HEK293 (cell line): Measurements from ENCODE around the gene CSGALNACT2.

Experiments used
- CTCF ChIA-PET: fragments of 350-600 bp; formaldehyde crosslinking; extraction: SDS; loops from one replicate; lab custom pipeline; 2021; ENCODE audit warnings: antibody characterized with exemption; lab: Yijun Ruan, JAX
- POLR2A ChIA-PET: fragments of 300-600 bp; formaldehyde crosslinking; extraction: SDS; loops from one replicate; lab custom pipeline; 2020; ENCODE audit warnings: antibody characterized with exemption, inconsistent platforms; lab: Yijun Ruan, JAX
- H3K27ac ChIP-seq: fragments of 200-500 bp; sonication (Bioruptor generic); 2 replicates; pipeline ENCODE4 v1.5.1; 2014; ENCODE audit warnings: low read depth, low read length, control low read depth, inconsistent platforms; ENCODE audit errors: extremely low read depth
- H3K36me3 ChIP-seq, 2 experiments: fragments of 200-500 bp in 1 of 2; sonication (Bioruptor generic) in 1 of 2; 1 replicate in 1 of 2; 2 replicates in 1 of 2; pipeline ENCODE4 v1.5.1; 2014 to 2017; ENCODE audit warnings: inconsistent platforms in 2 of 2, low read length in 2 of 2; ENCODE audit not compliant: control insufficient read depth in 2 of 2, insufficient read depth in 1 of 2
- H3K4me1 ChIP-seq: fragments of 200-500 bp; sonication (Bioruptor generic); 2 replicates; pipeline ENCODE4 v1.5.1; 2014; ENCODE audit warnings: mild to moderate bottlenecking, low read length, inconsistent platforms; ENCODE audit not compliant: control insufficient read depth, insufficient read depth
- H3K4me3 ChIP-seq: 2 replicates; pipeline ENCODE4 v1.5.1; 2011; ENCODE audit warnings: low read depth, mild to moderate bottlenecking, control low read depth, low read length, moderate library complexity
- H3K9me3 ChIP-seq: fragments of 200-500 bp; sonication (Bioruptor generic); 2 replicates; pipeline ENCODE4 v1.5.1; 2014; ENCODE audit warnings: low read depth, low read length, inconsistent platforms; ENCODE audit not compliant: control insufficient read depth, insufficient read depth
- EGR2 ChIP-seq: fragments of 450-650 bp; formaldehyde crosslinking; IDR thresholded peaks from 2 replicates; pipeline ENCODE4 v1.5.1; 2016; ENCODE audit warnings: low read depth, missing biosample characterization, missing genetic modification characterization
- KLF7 ChIP-seq: fragments of 450-650 bp; formaldehyde crosslinking; IDR thresholded peaks from 2 replicates; pipeline ENCODE4 v1.5.1; 2016; ENCODE audit warnings: missing biosample characterization, missing genetic modification characterization, borderline replicate concordance
- KLF9 ChIP-seq: fragments of 450-650 bp; formaldehyde crosslinking; IDR thresholded peaks from 2 replicates; pipeline ENCODE4 v1.5.1; 2016; ENCODE audit warnings: missing biosample characterization, missing genetic modification characterization, low read depth
- PRDM10 ChIP-seq: fragments of 450-650 bp; formaldehyde crosslinking; IDR thresholded peaks from 2 replicates; pipeline ENCODE4 v1.5.1; 2016; ENCODE audit warnings: missing biosample characterization, missing genetic modification characterization
- PRDM2 ChIP-seq: fragments of 450-650 bp; formaldehyde crosslinking; IDR thresholded peaks from 2 replicates; pipeline ENCODE4 v1.5.1; 2016; ENCODE audit warnings: missing biosample characterization, missing genetic modification characterization, borderline replicate concordance
- REPIN1 ChIP-seq: fragments of 450-650 bp; formaldehyde crosslinking; IDR thresholded peaks from 2 replicates; pipeline ENCODE4 v1.5.1; 2017; ENCODE audit warnings: missing biosample characterization, missing genetic modification characterization, low read depth
- SCRT2 ChIP-seq: fragments of 450-650 bp; formaldehyde crosslinking; IDR thresholded peaks from 2 replicates; pipeline ENCODE4 v1.5.1; 2016; ENCODE audit warnings: missing biosample characterization, missing genetic modification characterization
- ZNF138 ChIP-seq: fragments of 450-650 bp; formaldehyde crosslinking; IDR thresholded peaks from 2 replicates; pipeline ENCODE4 v1.5.1; 2016; ENCODE audit warnings: missing biosample characterization, missing genetic modification characterization, borderline replicate concordance
- ZNF23 ChIP-seq: fragments of 450-650 bp; formaldehyde crosslinking; IDR thresholded peaks from 2 replicates; pipeline ENCODE4 v1.5.1; 2016; ENCODE audit warnings: missing biosample characterization, missing genetic modification characterization, borderline replicate concordance
- ZNF416 ChIP-seq: fragments of 450-650 bp; formaldehyde crosslinking; IDR thresholded peaks from 2 replicates; pipeline ENCODE4 v1.5.1; 2016; ENCODE audit warnings: missing biosample characterization, missing genetic modification characterization
- ZNF692 ChIP-seq: fragments of 450-650 bp; formaldehyde crosslinking; IDR thresholded peaks from 2 replicates; pipeline ENCODE4 v1.5.1; 2016; ENCODE audit warnings: missing biosample characterization, missing genetic modification characterization
- ZSCAN18 ChIP-seq: fragments of 450-650 bp; formaldehyde crosslinking; IDR thresholded peaks from 2 replicates; pipeline ENCODE4 v1.5.1; 2016; ENCODE audit warnings: missing biosample characterization, missing genetic modification characterization
- TF ChIP-seq, protein P1 (sequence below): fragments of 450-650 bp; formaldehyde crosslinking; IDR thresholded peaks from 2 replicates; pipeline ENCODE4 v1.5.1; 2017; ENCODE audit warnings: missing biosample characterization, missing genetic modification characterization
- TF ChIP-seq, protein P2 (sequence below): fragments of 450-650 bp; formaldehyde crosslinking; IDR thresholded peaks from 2 replicates; pipeline ENCODE4 v1.5.1; 2016; ENCODE audit warnings: missing biosample characterization, missing genetic modification characterization
- TF ChIP-seq, protein P3 (sequence below): fragments of 450-650 bp; formaldehyde crosslinking; IDR thresholded peaks from 2 replicates; pipeline ENCODE4 v1.5.1; 2016; ENCODE audit warnings: missing biosample characterization, missing genetic modification characterization

CSGALNACT2 gene

DNA sequence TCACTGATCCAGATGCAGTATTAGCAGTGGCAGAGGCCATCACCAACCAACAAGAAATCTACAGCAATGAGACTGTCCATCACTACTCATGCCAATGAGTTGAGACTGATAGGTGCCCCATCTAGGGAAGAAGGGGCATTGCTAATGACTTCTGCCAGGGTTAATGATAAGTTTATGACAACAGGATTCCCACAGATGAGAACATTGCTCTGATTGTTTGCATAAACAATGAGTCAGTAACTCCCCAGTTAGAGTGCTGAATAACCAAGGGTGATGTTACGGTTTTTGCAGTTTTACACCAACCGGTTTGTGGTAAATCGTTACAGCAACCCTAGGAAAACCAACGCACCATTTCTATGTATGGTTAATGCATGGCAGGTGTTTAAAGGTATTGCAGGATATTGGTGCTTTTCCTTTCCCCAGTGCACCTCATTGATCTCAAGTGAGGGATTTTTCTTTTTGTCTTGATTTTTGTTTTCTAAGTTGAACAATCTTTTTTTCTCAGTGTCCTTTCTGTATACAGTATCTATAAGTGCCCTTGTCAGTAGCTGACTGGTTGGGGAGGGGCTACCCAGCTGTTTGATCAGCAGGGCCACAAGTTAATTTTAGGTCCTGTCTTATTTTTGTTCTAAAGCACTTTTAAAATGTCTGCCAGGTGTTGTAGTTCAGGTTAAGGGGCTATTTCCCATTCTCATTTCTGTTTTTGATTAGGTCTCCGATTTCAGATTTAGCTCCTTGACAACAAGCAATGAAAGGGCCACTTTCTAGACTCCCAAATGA is 3.9 kb upstream of the CSGALNACT2 start (continued):
- no peak for TF ChIP-seq ZSCAN18 (tag by site-specific recombination)
- TF ChIP-seq, protein P1, sequence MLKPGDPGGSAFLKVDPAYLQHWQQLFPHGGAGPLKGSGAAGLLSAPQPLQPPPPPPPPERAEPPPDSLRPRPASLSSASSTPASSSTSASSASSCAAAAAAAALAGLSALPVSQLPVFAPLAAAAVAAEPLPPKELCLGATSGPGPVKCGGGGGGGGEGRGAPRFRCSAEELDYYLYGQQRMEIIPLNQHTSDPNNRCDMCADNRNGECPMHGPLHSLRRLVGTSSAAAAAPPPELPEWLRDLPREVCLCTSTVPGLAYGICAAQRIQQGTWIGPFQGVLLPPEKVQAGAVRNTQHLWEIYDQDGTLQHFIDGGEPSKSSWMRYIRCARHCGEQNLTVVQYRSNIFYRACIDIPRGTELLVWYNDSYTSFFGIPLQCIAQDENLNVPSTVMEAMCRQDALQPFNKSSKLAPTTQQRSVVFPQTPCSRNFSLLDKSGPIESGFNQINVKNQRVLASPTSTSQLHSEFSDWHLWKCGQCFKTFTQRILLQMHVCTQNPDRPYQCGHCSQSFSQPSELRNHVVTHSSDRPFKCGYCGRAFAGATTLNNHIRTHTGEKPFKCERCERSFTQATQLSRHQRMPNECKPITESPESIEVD, result peak; percentile 29; the same call in 1 of the 2 replicates

- POLR2A ChIA-PET, result no interaction called here
- Histone ChIP-seq H3K36me3 (no peaks in the 10 kb centered on the region), H3K4me1 (peaks cover 2% of the 10 kb centered on the region), H3K9me3 (no peaks in the 10 kb centered on the region), H3K27ac (no peak overlapping the region), H3K4me3 (no peak overlapping the region)
- CTCF ChIA-PET, result interaction anchor here (0.6 kb wide), 1 partner anchor 10 kb away, joined by 3 read pairs; no protein-coding TSS in a partner anchor
- TF ChIP-seq ZNF138 (tag by site-specific recombination), result no peak
- no peak for TF ChIP-seq REPIN1 (tag by site-specific recombination)
- no peak for TF ChIP-seq EGR2 (tag by site-specific recombination)
- TF ChIP-seq KLF9 (tag by site-specific recombination), result no peak
- TF ChIP-seq ZNF416 (tag by site-specific recombination), result no peak
- TF ChIP-seq SCRT2 (tag by site-specific recombination), result no peak
- TF ChIP-seq, protein P2, sequence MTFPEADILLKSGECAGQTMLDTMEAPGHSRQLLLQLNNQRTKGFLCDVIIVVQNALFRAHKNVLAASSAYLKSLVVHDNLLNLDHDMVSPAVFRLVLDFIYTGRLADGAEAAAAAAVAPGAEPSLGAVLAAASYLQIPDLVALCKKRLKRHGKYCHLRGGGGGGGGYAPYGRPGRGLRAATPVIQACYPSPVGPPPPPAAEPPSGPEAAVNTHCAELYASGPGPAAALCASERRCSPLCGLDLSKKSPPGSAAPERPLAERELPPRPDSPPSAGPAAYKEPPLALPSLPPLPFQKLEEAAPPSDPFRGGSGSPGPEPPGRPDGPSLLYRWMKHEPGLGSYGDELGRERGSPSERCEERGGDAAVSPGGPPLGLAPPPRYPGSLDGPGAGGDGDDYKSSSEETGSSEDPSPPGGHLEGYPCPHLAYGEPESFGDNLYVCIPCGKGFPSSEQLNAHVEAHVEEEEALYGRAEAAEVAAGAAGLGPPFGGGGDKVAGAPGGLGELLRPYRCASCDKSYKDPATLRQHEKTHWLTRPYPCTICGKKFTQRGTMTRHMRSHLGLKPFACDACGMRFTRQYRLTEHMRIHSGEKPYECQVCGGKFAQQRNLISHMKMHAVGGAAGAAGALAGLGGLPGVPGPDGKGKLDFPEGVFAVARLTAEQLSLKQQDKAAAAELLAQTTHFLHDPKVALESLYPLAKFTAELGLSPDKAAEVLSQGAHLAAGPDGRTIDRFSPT (tag by site-specific recombination), result no peak
- no peak for TF ChIP-seq ZNF23 (tag by site-specific recombination)
- TF ChIP-seq, protein P3, sequence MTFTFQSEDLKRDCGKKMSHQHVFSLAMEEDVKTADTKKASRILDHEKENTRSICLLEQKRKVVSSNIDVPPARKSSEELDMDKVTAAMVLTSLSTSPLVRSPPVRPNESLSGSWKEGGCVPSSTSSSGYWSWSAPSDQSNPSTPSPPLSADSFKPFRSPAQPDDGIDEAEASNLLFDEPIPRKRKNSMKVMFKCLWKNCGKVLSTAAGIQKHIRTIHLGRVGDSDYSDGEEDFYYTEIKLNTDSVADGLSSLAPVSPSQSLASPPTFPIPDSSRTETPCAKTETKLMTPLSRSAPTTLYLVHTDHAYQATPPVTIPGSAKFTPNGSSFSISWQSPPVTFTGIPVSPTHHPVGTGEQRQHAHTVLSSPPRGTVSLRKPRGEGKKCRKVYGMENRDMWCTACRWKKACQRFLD, result no peak
- no peak for TF ChIP-seq ZNF692
- TF ChIP-seq KLF7 (tag by site-specific recombination), result no peak
- no peak for TF ChIP-seq PRDM10 (tag by site-specific recombination)
- no peak for TF ChIP-seq PRDM2 (tag by site-specific recombination)
These were observed 3.2 kb upstream of the CSGALNACT2 start for GRCh38 chr10:43135064-43135463.
